Upper lobe of left lung (tissue), 6 donors: ENCODE measurements around the gene SMG1. TPM values are rescaled to one million over a fixed set of nuclear protein-coding genes. Genes with fewer than 3 reads are reported as not detected.

Experiments
- ATAC-seq, 2 donors: fragments of 200-7000 bp; cut with Tn5 transposase; one replicate each; pipeline ENCODE4 v1.9.1; 2022; ENCODE audit warnings: mild to moderate bottlenecking in 2 of 2, moderate library complexity in 2 of 2; ENCODE audit not compliant: low FRiP score in 2 of 2
- DNase-seq, 2 donors: peaks; one replicate each; pipeline ENCODE4 v3.0.0-alpha.2; 2019 to 2020
- H3K27ac ChIP-seq, 4 donors: fragments of 200-600 bp; sonication (generic); one replicate each; pipeline ENCODE4 v1.5.1; 2016 to 2019
- H3K27me3 ChIP-seq, 4 donors: fragments of 200-600 bp; sonication (generic); one replicate each; pipeline ENCODE4 v1.5.1; 2017 to 2019
- H3K36me3 ChIP-seq, 4 donors: fragments of 200-600 bp; sonication (generic); one replicate each; pipeline ENCODE4 v1.5.1; 2016 to 2019
- H3K4me1 ChIP-seq, 4 donors: fragments of 200-600 bp; sonication (generic); one replicate each; pipeline ENCODE4 v1.5.1; 2018 to 2019
- H3K4me3 ChIP-seq, 4 donors: fragments of 200-600 bp; sonication (generic); one replicate each; pipeline ENCODE4 v1.5.1; 2017 to 2019; ENCODE audit warnings: mild to moderate bottlenecking in 2 of 4, moderate library complexity in 1 of 4
- H3K9me3 ChIP-seq, 4 donors: fragments of 200-600 bp; sonication (generic); one replicate each; pipeline ENCODE4 v1.5.1; 2018 to 2019
- CTCF ChIP-seq, 6 experiments: fragments of 450-650 bp in 4 of 6; fragments of 200-600 bp in 2 of 6; sonication (generic) in 2 of 6; IDR thresholded peaks; one replicate each; pipeline ENCODE4 v1.5.1; 2016 to 2019; ENCODE audit warnings: antibody characterized with exemption in 6 of 6
- EP300 ChIP-seq, 4 donors: sonication (generic); formaldehyde crosslinking; IDR thresholded peaks; one replicate each; pipeline ENCODE4 v1.5.1; 2017; ENCODE audit warnings: antibody characterized with exemption in 4 of 4, control low read depth in 2 of 4
- POLR2A ChIP-seq, 4 donors: fragments of 450-650 bp; IDR thresholded peaks; one replicate each; pipeline ENCODE4 v1.5.1; 2016 to 2017; ENCODE audit warnings: antibody characterized with exemption in 4 of 4, mild to moderate bottlenecking in 2 of 4
- POLR2AphosphoS5 ChIP-seq, 2 donors: sonication (generic); formaldehyde crosslinking; IDR thresholded peaks; one replicate each; pipeline ENCODE4 v1.5.1; 2017; ENCODE audit warnings: antibody characterized with exemption in 2 of 2
- whole genome bisulfite sequencing, 2 donors: methylation state at CpG; one replicate each; pipeline ENCODE4 v1.1.5; 2017 to 2018; 5-methylcytosine and 5-hydroxymethylcytosine counted together
- total RNA-seq, 6 donors: library from RNA; depleted of rRNA in 4 of 6; stranded (reverse); fragments of >200 nt in 4 of 6; gene quantifications; one replicate each; pipeline versions ENCODE4 v1.1.0 to v1.2.1, GENCODE V29; 2016 to 2021
- donor health status: DM: no; HTN: no; CAD: no; lungs with moderate emphysema.
- donor health status: DM: no; HTN: yes; CAD: no; lungs with severe emphysema.

The SMG1 gene
- total RNA-seq, 6 donors from 2014 or later = 39.2 to 122 (median 69.6) TPM

DNA sequence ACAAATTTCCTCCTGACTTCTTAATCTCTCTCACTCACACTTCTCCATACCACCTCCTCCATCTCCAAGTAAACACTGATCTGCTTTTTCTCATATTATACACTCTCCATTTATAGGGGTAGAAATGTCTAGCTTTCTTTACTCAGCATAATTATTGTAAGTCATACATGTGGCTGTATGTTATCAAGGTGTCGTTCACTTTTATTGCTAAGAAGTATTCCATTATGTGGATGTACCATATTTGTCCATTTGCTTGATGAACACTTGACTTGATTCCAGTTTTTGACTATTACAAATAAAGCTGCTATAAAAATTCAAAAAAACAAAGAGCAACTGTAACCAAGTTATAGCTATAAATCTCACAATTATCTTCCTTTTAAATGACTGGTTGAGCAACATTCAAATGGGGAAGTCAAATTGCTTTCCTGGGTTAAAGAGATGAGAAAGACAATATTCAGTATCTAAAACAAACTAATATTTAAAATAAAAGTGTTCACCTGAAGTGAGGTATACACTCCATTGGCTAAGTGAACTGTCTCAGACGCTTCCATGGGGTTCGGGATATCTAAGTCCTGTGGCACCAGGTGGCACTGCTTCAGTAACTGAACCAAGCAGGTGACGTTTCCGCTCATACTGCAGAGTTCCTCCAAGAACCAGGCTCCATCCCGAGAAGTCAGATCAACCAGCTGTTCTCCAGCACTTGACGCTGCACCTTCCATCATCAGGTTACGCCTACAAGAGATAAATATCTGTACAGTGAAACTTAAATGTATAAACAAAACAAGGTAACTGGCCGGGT lies 92.3 kb downstream of the SMG1 start:
- H3K4me3 ChIP-seq = no peak overlapping the region
- ATAC-seq = no peak
- TF ChIP-seq POLR2AphosphoS5 (IDR thresholded peaks at IDR 0.05) (no peak), EP300 (IDR thresholded peaks at IDR 0.05) (no peak), POLR2A (IDR thresholded peaks at IDR 0.05) (no peak), CTCF (IDR thresholded peaks at IDR 0.05) (no peak)
- H3K9me3 ChIP-seq = no peaks in the 10 kb centered on the region
- no peaks in the 10 kb centered on the region for H3K4me1 ChIP-seq
- 92 to 94% methylated on average over 9 of the region's 9 CpGs for WGBS, 2 donors
- DNase-seq = no peak
- H3K27ac ChIP-seq = no peak overlapping the region
- H3K27me3 ChIP-seq = no peaks in the 10 kb centered on the region
- H3K36me3 ChIP-seq = peaks cover 70 to 99% (median 97%) of the 10 kb centered on the region in 4 donors

DNA sequence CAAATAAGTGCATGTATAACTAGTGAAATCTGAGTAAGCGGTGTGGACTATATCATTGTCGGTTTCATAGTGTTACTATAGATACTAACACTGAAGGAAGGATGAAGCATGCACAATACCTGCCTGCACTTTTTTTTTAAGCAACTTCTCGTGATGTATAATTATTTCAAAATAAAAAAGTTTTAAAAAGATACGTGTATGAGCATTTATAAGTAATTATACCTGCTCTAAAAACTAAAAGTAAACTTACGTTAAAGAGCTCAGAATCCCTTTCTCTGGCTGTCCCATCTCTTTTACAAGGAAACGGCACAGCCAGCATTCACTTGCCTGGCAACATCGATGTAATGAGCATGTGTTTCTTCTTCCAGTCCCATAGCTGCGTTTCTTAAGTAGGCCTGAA lies 93.6 kb downstream of the SMG1 start:
- H3K4me1 ChIP-seq = no peaks in the 10 kb centered on the region
- no peak for TF ChIP-seq EP300 (IDR thresholded peaks at IDR 0.05)
- no peak for TF ChIP-seq POLR2A (IDR thresholded peaks at IDR 0.05)
- TF ChIP-seq POLR2AphosphoS5 (IDR thresholded peaks at IDR 0.05) = no peak
- TF ChIP-seq CTCF (IDR thresholded peaks at IDR 0.05) = no peak
- H3K36me3 ChIP-seq = peaks cover 78 to 99% (median 96%) of the 10 kb centered on the region in 4 donors
- no peak overlapping the region for H3K4me3 ChIP-seq
- 88 to 95% methylated on average over 8 of the region's 8 CpGs for WGBS, 2 donors
- DNase-seq (no peak), ATAC-seq (no peak)
- no peaks in the 10 kb centered on the region for H3K9me3 ChIP-seq
- no peak overlapping the region for H3K27ac ChIP-seq
- H3K27me3 ChIP-seq = no peaks in the 10 kb centered on the region

GRCh38 chr16:18832006-18832405 lies 94.2 kb downstream of the SMG1 start:
- no peak for ATAC-seq
- DNase-seq = no peak
- H3K4me1 ChIP-seq = no peaks in the 10 kb centered on the region
- WGBS, 2 donors = 87 to 96% methylated on average over 2 of the region's 2 CpGs
- no peak overlapping the region for H3K27ac ChIP-seq
- peaks cover 74 to 96% (median 91%) of the 10 kb centered on the region in 4 donors for H3K36me3 ChIP-seq
- TF ChIP-seq EP300 (IDR thresholded peaks at IDR 0.05) (no peak), CTCF (IDR thresholded peaks at IDR 0.05) (no peak), POLR2AphosphoS5 (IDR thresholded peaks at IDR 0.05) (no peak), POLR2A (IDR thresholded peaks at IDR 0.05) (no peak)
- H3K9me3 ChIP-seq = no peaks in the 10 kb centered on the region
- H3K27me3 ChIP-seq = no peaks in the 10 kb centered on the region
- H3K4me3 ChIP-seq = no peak overlapping the region

GRCh38 chr16:18829251-18829650 lies 97.0 kb downstream of the SMG1 start:
- ATAC-seq = no peak
- DNase-seq = no peak
- no peak overlapping the region for H3K4me3 ChIP-seq
- H3K27me3 ChIP-seq = no peaks in the 10 kb centered on the region
- no peaks in the 10 kb centered on the region for H3K9me3 ChIP-seq
- 94 to 97% methylated on average over 6 of the region's 6 CpGs for WGBS, 2 donors
- no peaks in the 10 kb centered on the region for H3K4me1 ChIP-seq
- no peak overlapping the region for H3K27ac ChIP-seq
- peaks cover 50 to 71% (median 66%) of the 10 kb centered on the region in 4 donors for H3K36me3 ChIP-seq
- no peak for TF ChIP-seq POLR2AphosphoS5 (IDR thresholded peaks at IDR 0.05)
- TF ChIP-seq CTCF (IDR thresholded peaks at IDR 0.05) = no peak

GRCh38 chr16:18827890-18828289 lies 98.3 kb downstream of the SMG1 start:
- no peaks in the 10 kb centered on the region for H3K4me1 ChIP-seq
- H3K27ac ChIP-seq = no peak overlapping the region
- DNase-seq = no peak
- peaks cover 42 to 58% (median 53%) of the 10 kb centered on the region in 4 donors for H3K36me3 ChIP-seq
- no peaks in the 10 kb centered on the region for H3K27me3 ChIP-seq
- no peak for ATAC-seq
- H3K9me3 ChIP-seq = no peaks in the 10 kb centered on the region
- WGBS, 2 donors = 91 to 96% methylated on average over 4 of the region's 4 CpGs
- no peak overlapping the region for H3K4me3 ChIP-seq
- TF ChIP-seq POLR2A (IDR thresholded peaks at IDR 0.05) = no peak
- TF ChIP-seq POLR2AphosphoS5 (IDR thresholded peaks at IDR 0.05) = no peak
- no peak for TF ChIP-seq CTCF (IDR thresholded peaks at IDR 0.05)
- no peak for TF ChIP-seq EP300 (IDR thresholded peaks at IDR 0.05)
